Endothelial cell of umbilical vein (primary cell): ENCODE measurements around the gene RAPGEF3. TPM values are rescaled to one million over a fixed set of nuclear protein-coding genes. Genes with fewer than 3 reads are reported as not detected.
A peak's percentile ranks its signal among the peaks of the same experiment; 100 is the strongest.

Experiments used
- BruUV-seq: library from RNA; stranded (reverse); fragments of 400-500 nt; replicated peaks from 2 replicates; lab custom pipeline; 2021; lab: Mats Ljungman, UMichigan
- CTCF ChIA-PET: fragments of 300-600, 350-600 bp; sonication (Branson Sonifier 250); formaldehyde crosslinking; loops from one replicate; lab custom pipeline; 2021; ENCODE audit warnings: antibody characterized with exemption, inconsistent platforms; lab: Charles Lee
- POLR2A ChIA-PET: fragments of 300-600, 350-600 bp; sonication (Branson Sonifier 250); formaldehyde crosslinking; loops from one replicate; lab custom pipeline; 2021; ENCODE audit warnings: antibody characterized with exemption, inconsistent platforms; lab: Charles Lee
- DNase-seq: peaks from one replicate; pipeline ENCODE4 v3.0.0-alpha.2; 2011; ENCODE audit warnings: low read depth, low spot score
- FAIRE-seq: peaks from 2 replicates; lab custom pipeline; 2011; peaks lifted over from hg19 to GRCh38; lab: Jason Lieb, UNC
- H2AFZ ChIP-seq: 2 replicates; pipeline ENCODE4 v1.6.0; 2012; ENCODE audit warnings: low read depth, low read length, control low read depth, inconsistent platforms
- H3K27ac ChIP-seq: 2 replicates; pipeline ENCODE4 v1.5.1; 2011; ENCODE audit warnings: low read depth, mild to moderate bottlenecking, control low read depth, low read length, moderate library complexity; ENCODE audit not compliant: insufficient read depth
- H3K27me3 ChIP-seq, 2 experiments: 2 replicates each; pipeline versions ENCODE4 v1.6.0 to v1.6.1; 2011; ENCODE audit warnings: low read length in 2 of 2, mixed read lengths in 1 of 2; ENCODE audit not compliant: control insufficient read depth in 2 of 2, insufficient read depth in 2 of 2
- H3K36me3 ChIP-seq, 2 experiments: 2 replicates in 1 of 2; 3 replicates in 1 of 2; pipeline ENCODE4 v1.5.1; 2011; ENCODE audit warnings: low read length in 2 of 2, mild to moderate bottlenecking in 1 of 2, moderate library complexity in 1 of 2; ENCODE audit not compliant: control insufficient read depth in 2 of 2, insufficient read depth in 2 of 2; ENCODE audit errors: extremely low read depth in 1 of 2
- H3K4me1 ChIP-seq: 3 replicates; pipeline ENCODE4 v1.5.1; 2011; ENCODE audit warnings: mild to moderate bottlenecking, low read length; ENCODE audit not compliant: control insufficient read depth, insufficient read depth; ENCODE audit errors: extremely low read depth
- H3K4me2 ChIP-seq: 2 replicates; pipeline ENCODE4 v1.6.1; 2011; ENCODE audit warnings: low read length, control low read depth, mixed read lengths; ENCODE audit not compliant: insufficient read depth
- H3K4me3 ChIP-seq, 3 experiments: fragments of 200-600 bp in 1 of 3; sonication (generic), shearing (Covaris generic) in 1 of 3; replicated peaks in 1 of 3; 2 replicates each; pipeline ENCODE4 v1.5.1; 2011 to 2016; ENCODE audit warnings: control low read depth in 3 of 3, low read length in 3 of 3, mild to moderate bottlenecking in 2 of 3, inconsistent platforms in 1 of 3, low read depth in 1 of 3, moderate library complexity in 1 of 3; ENCODE audit not compliant: insufficient read depth in 1 of 3
- H3K79me2 ChIP-seq: 2 replicates; pipeline ENCODE4 v1.6.0; 2012; ENCODE audit warnings: low read length, inconsistent platforms; ENCODE audit not compliant: control insufficient read depth, insufficient read depth
- H3K9ac ChIP-seq: replicated peaks from 2 replicates; pipeline ENCODE3; 2011; ENCODE audit warnings: low read length, control low read depth; ENCODE audit not compliant: insufficient read depth; ENCODE audit errors: extremely low read depth
- H3K9me1 ChIP-seq: replicated peaks from 3 replicates; pipeline ENCODE4 v1.6.0; 2011; ENCODE audit warnings: mild to moderate bottlenecking, low read length; ENCODE audit not compliant: control insufficient read depth, insufficient read depth; ENCODE audit errors: extremely low read depth
- H3K9me3 ChIP-seq: replicated peaks from 2 replicates; pipeline ENCODE4 v1.5.1; 2012; ENCODE audit warnings: low read length, inconsistent platforms; ENCODE audit not compliant: control insufficient read depth, insufficient read depth
- H4K20me1 ChIP-seq: replicated peaks from 2 replicates; pipeline ENCODE3; 2011; ENCODE audit warnings: mild to moderate bottlenecking, low read length; ENCODE audit not compliant: control insufficient read depth, insufficient read depth; ENCODE audit errors: extremely low read depth
- CTCF ChIP-seq, 2 donors: IDR thresholded peaks; 1 replicate in 1 of 2; 2 replicates in 1 of 2; pipeline ENCODE4 v1.5.1; 2011; ENCODE audit warnings: low read length in 2 of 2, mild to moderate bottlenecking in 2 of 2, moderate library complexity in 2 of 2, control low read depth in 1 of 2, inconsistent platforms in 1 of 2, low read depth in 1 of 2; ENCODE audit not compliant: insufficient read depth in 1 of 2; ENCODE audit errors: extremely low read depth in 1 of 2
- EZH2 ChIP-seq: IDR thresholded peaks from 2 replicates; pipeline ENCODE4 v1.6.1; 2012; ENCODE audit warnings: borderline replicate concordance, low read depth, mild to moderate bottlenecking, moderate library complexity, low read length, inconsistent platforms; ENCODE audit not compliant: severe bottlenecking
- FOS ChIP-seq: IDR thresholded peaks from 2 replicates; pipeline ENCODE4 v1.6.1; 2011; ENCODE audit warnings: mild to moderate bottlenecking, low read length, moderate library complexity, borderline replicate concordance; ENCODE audit not compliant: insufficient read depth
- GATA2 ChIP-seq: IDR thresholded peaks from 2 replicates; pipeline ENCODE4 v1.7.0; 2011; ENCODE audit warnings: low read depth, mild to moderate bottlenecking, moderate library complexity, mixed read lengths, low read length; ENCODE audit not compliant: insufficient read length, insufficient read depth
- JUN ChIP-seq: IDR thresholded peaks from 2 replicates; pipeline ENCODE4 v1.6.1; 2011; ENCODE audit warnings: borderline replicate concordance, low read depth; ENCODE audit not compliant: insufficient read length, insufficient read depth
- MYC ChIP-seq: IDR thresholded peaks from one replicate; pipeline ENCODE4 v1.6.1; 2011; ENCODE audit warnings: mild to moderate bottlenecking, low read depth, low read length
- POLR2A ChIP-seq: IDR thresholded peaks from 2 replicates; pipeline ENCODE4 v1.6.1; 2012; ENCODE audit warnings: low read depth, mild to moderate bottlenecking, control low read depth, low read length
- POLR2AphosphoS5 ChIP-seq: IDR thresholded peaks from 2 replicates; pipeline ENCODE4 v1.6.1; 2012; ENCODE audit warnings: low read depth, mild to moderate bottlenecking, control low read depth, low read length, moderate library complexity; ENCODE audit not compliant: insufficient read depth
- dilution Hi-C: fragments of 300-500 bp; cut with MboI; formaldehyde crosslinking; loops from one replicate; pipeline ENCODE4 v1.15.0; 2019; ENCODE audit warnings: low sequenced_read_pairs; ENCODE audit not compliant: extremely low pct_ligation_motif_present
- intact Hi-C: fragments of 100-400 bp; cut with micrococcal nuclease; formaldehyde crosslinking; loops from one replicate; pipeline ENCODE4 v1.10.0; 2022
- polyA plus RNA-seq, 4 experiments: library from polyadenylated mRNA; depleted of rRNA in 3 of 4; stranded (reverse) in 3 of 4; unstranded in 1 of 4; fragments of >200 nt; gene quantifications; 2 replicates each; pipeline versions ENCODE4 v1.2.1 to v1.2.3, GENCODE V29; 2011 to 2012; ENCODE audit warnings: missing spikeins in 1 of 4
- total RNA-seq: library from RNA; stranded (reverse); gene quantifications from 2 replicates; pipeline ENCODE4 v1.2.3, GENCODE V29; 2021
- TF ChIP-seq, protein P1 (sequence below): IDR thresholded peaks from 2 replicates; pipeline ENCODE4 v1.6.1; 2011; ENCODE audit not compliant: insufficient read depth, insufficient read length

Gene RAPGEF3
- total and polyA plus RNA-seq, 2 donors (not counting 3 experiments of a cell fraction or from before 2014, with no cell fraction given): 34.5 to 55.1 TPM

- POLR2A ChIA-PET: interaction anchor here (1.2 to 1.8 kb wide), 3 partner anchors 12 to 37 kb away, joined by 3 to 9 read pairs (median 4); no protein-coding TSS in a partner anchor
- TF ChIP-seq CTCF (IDR thresholded peaks at IDR 0.05; ENCODE audit: extremely low read depth in 1 of 2, insufficient read depth in 1 of 2, low read depth in 1 of 2, low read length in 2 of 2): peak; percentile 21 to 56
- TF ChIP-seq MYC: no peak
- TF ChIP-seq JUN: no peak
- TF ChIP-seq POLR2A: no peak
- TF ChIP-seq FOS: no peak
- TF ChIP-seq GATA2: no peak
- TF ChIP-seq EZH2: no peak
- TF ChIP-seq POLR2AphosphoS5: no peak
- TF ChIP-seq, protein P1, sequence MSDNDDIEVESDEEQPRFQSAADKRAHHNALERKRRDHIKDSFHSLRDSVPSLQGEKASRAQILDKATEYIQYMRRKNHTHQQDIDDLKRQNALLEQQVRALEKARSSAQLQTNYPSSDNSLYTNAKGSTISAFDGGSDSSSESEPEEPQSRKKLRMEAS: no peak
- Histone ChIP-seq H3K79me2 (peaks cover 85% of the 10 kb centered on the region), H2AFZ (no peak overlapping the region), H3K27me3 (no peaks in the 10 kb centered on the region), H4K20me1 (peaks cover 6% of the 10 kb centered on the region), H3K36me3 (peaks cover 26 to 41% of the 10 kb centered on the region in 2 experiments), H3K27ac (peak overlapping the region; percentile 22), H3K4me2 (no peak overlapping the region), H3K9me3 (no peaks in the 10 kb centered on the region), H3K4me3 (no peak overlapping the region), H3K9ac (no peak overlapping the region), H3K4me1 (peaks cover 60% of the 10 kb centered on the region), H3K9me1 (no peaks in the 10 kb centered on the region)
- intact Hi-C loops: loop anchor here (1.0 kb wide), 2 partner anchors 8 to 36 kb away; no protein-coding TSS in a partner anchor
- DNase-seq (peak; percentile 54), FAIRE-seq (peak; percentile 40)
- CTCF ChIA-PET: interaction anchor here (0.9 to 15.8 kb wide), 15 partner anchors 9 to 148 kb away, joined by 3 to 427 read pairs (median 6); no protein-coding TSS in a partner anchor
- no TSS peak for BruUV-seq
- dilution Hi-C loops: no loop called here
Observed at GRCh38 chr12:47801170-47801903, 42.7 kb upstream of the RAPGEF3 start.
